Upper lobe of left lung (tissue), 6 donors: ENCODE results near the gene CCDC178. TPM values are rescaled to one million over a fixed set of nuclear protein-coding genes. Genes with fewer than 3 reads are reported as not detected.

ENCODE experiments used
- ATAC-seq, 2 donors: fragments of 200-7000 bp; cut with Tn5 transposase; one replicate each; pipeline ENCODE4 v1.9.1; 2022; ENCODE audit warnings: mild to moderate bottlenecking in 2 of 2, moderate library complexity in 2 of 2; ENCODE audit not compliant: low FRiP score in 2 of 2
- DNase-seq, 2 donors: peaks; one replicate each; pipeline ENCODE4 v3.0.0-alpha.2; 2019 to 2020
- H3K27ac ChIP-seq, 4 donors: fragments of 200-600 bp; sonication (generic); one replicate each; pipeline ENCODE4 v1.5.1; 2016 to 2019
- H3K27me3 ChIP-seq, 4 donors: fragments of 200-600 bp; sonication (generic); one replicate each; pipeline ENCODE4 v1.5.1; 2017 to 2019
- H3K36me3 ChIP-seq, 4 donors: fragments of 200-600 bp; sonication (generic); one replicate each; pipeline ENCODE4 v1.5.1; 2016 to 2019
- H3K4me1 ChIP-seq, 4 donors: fragments of 200-600 bp; sonication (generic); one replicate each; pipeline ENCODE4 v1.5.1; 2018 to 2019
- H3K4me3 ChIP-seq, 4 donors: fragments of 200-600 bp; sonication (generic); one replicate each; pipeline ENCODE4 v1.5.1; 2017 to 2019; ENCODE audit warnings: mild to moderate bottlenecking in 2 of 4, moderate library complexity in 1 of 4
- H3K9me3 ChIP-seq, 4 donors: fragments of 200-600 bp; sonication (generic); one replicate each; pipeline ENCODE4 v1.5.1; 2018 to 2019
- EP300 ChIP-seq, 4 donors: sonication (generic); formaldehyde crosslinking; IDR thresholded peaks; one replicate each; pipeline ENCODE4 v1.5.1; 2017; ENCODE audit warnings: antibody characterized with exemption in 4 of 4, control low read depth in 2 of 4
- POLR2A ChIP-seq, 4 donors: fragments of 450-650 bp; IDR thresholded peaks; one replicate each; pipeline ENCODE4 v1.5.1; 2016 to 2017; ENCODE audit warnings: antibody characterized with exemption in 4 of 4, mild to moderate bottlenecking in 2 of 4
- POLR2AphosphoS5 ChIP-seq, 2 donors: sonication (generic); formaldehyde crosslinking; IDR thresholded peaks; one replicate each; pipeline ENCODE4 v1.5.1; 2017; ENCODE audit warnings: antibody characterized with exemption in 2 of 2
- WGBS, 2 donors: methylation state at CpG; one replicate each; pipeline ENCODE4 v1.1.5; 2017 to 2018; 5-methylcytosine and 5-hydroxymethylcytosine counted together
- total RNA-seq, 6 donors: library from RNA; depleted of rRNA in 4 of 6; stranded (reverse); fragments of >200 nt in 4 of 6; gene quantifications; one replicate each; pipeline versions ENCODE4 v1.1.0 to v1.2.1, GENCODE V29; 2016 to 2021
- TF ChIP-seq, protein P1 (sequence below), 6 experiments: fragments of 450-650 bp in 4 of 6; fragments of 200-600 bp in 2 of 6; sonication (generic) in 2 of 6; IDR thresholded peaks; one replicate each; pipeline ENCODE4 v1.5.1; 2016 to 2019; ENCODE audit warnings: antibody characterized with exemption in 6 of 6
- donor health status: DM: no; HTN: no; CAD: no; lungs with moderate emphysema.
- donor health status: DM: no; HTN: yes; CAD: no; lungs with severe emphysema.

Gene CCDC178
- total RNA-seq, 6 donors from 2014 or later: 0.89 to 1.4 TPM; not detected in 4

- H3K36me3 ChIP-seq: no peaks in the 10 kb centered on the region
- no peaks in the 10 kb centered on the region for H3K4me1 ChIP-seq
- TF ChIP-seq, protein P1, sequence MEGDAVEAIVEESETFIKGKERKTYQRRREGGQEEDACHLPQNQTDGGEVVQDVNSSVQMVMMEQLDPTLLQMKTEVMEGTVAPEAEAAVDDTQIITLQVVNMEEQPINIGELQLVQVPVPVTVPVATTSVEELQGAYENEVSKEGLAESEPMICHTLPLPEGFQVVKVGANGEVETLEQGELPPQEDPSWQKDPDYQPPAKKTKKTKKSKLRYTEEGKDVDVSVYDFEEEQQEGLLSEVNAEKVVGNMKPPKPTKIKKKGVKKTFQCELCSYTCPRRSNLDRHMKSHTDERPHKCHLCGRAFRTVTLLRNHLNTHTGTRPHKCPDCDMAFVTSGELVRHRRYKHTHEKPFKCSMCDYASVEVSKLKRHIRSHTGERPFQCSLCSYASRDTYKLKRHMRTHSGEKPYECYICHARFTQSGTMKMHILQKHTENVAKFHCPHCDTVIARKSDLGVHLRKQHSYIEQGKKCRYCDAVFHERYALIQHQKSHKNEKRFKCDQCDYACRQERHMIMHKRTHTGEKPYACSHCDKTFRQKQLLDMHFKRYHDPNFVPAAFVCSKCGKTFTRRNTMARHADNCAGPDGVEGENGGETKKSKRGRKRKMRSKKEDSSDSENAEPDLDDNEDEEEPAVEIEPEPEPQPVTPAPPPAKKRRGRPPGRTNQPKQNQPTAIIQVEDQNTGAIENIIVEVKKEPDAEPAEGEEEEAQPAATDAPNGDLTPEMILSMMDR (IDR thresholded peaks at IDR 0.05): no peak
- TF ChIP-seq POLR2A (IDR thresholded peaks at IDR 0.05) (no peak), POLR2AphosphoS5 (IDR thresholded peaks at IDR 0.05) (no peak), EP300 (IDR thresholded peaks at IDR 0.05) (no peak)
- no peak overlapping the region for H3K27ac ChIP-seq
- WGBS, 2 donors: 38 to 58% methylated on average over 1 of the region's 1 CpG
- ATAC-seq (no peak), DNase-seq (no peak)
- H3K9me3 ChIP-seq: no peaks in the 10 kb centered on the region
- H3K4me3 ChIP-seq: no peak overlapping the region
- H3K27me3 ChIP-seq: no peaks in the 10 kb centered on the region
These were observed 109.8 kb downstream of the CCDC178 start for GRCh38 chr18:33330711-33331110.

- TF ChIP-seq, protein P1 (IDR thresholded peaks at IDR 0.05): no peak
- TF ChIP-seq POLR2A (IDR thresholded peaks at IDR 0.05): no peak
- TF ChIP-seq EP300 (IDR thresholded peaks at IDR 0.05): no peak
- TF ChIP-seq POLR2AphosphoS5 (IDR thresholded peaks at IDR 0.05): no peak
These were observed 113.5 kb downstream of the CCDC178 start for GRCh38 chr18:33326975-33327374.

DNA sequence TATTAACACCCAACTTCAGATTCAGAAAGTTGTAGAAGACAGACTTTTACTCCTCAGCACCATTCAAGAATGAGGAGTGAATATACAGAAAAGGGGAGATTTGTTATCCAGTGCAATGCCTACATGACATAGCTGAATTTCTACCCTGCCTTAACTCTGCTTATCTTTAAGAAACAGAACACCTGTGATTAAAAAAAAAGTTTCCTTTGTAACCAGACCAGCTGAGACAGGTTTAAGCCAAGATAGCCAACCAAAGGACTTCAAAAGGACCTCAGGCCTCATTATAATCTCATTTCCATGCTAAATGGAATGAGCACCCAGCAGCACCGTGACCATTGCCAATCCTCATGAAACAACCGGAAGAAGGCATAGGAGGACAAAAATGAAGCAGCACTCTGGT, 122.9 kb downstream of the CCDC178 start:
- Histone ChIP-seq H3K9me3 (peaks cover 0 to 7% (median 0%) of the 10 kb centered on the region in 4 donors), H3K4me3 (no peak overlapping the region), H3K36me3 (no peaks in the 10 kb centered on the region), H3K27ac (no peak overlapping the region), H3K27me3 (no peaks in the 10 kb centered on the region), H3K4me1 (no peaks in the 10 kb centered on the region)
- ATAC-seq (no peak), DNase-seq (no peak)
- TF ChIP-seq, protein P1 (IDR thresholded peaks at IDR 0.05): no peak
- TF ChIP-seq POLR2AphosphoS5 (IDR thresholded peaks at IDR 0.05) (no peak), POLR2A (IDR thresholded peaks at IDR 0.05) (no peak), EP300 (IDR thresholded peaks at IDR 0.05) (no peak)
- WGBS, 2 donors: 93 to 98% methylated on average over 2 of the region's 2 CpGs

More at GRCh38 chr18:33326975-33327374, 113.5 kb downstream of the CCDC178 start:
- H3K4me1 ChIP-seq: no peaks in the 10 kb centered on the region
- no peaks in the 10 kb centered on the region for H3K27me3 ChIP-seq
- no peak overlapping the region for H3K4me3 ChIP-seq
- DNase-seq: no peak
- no peak for ATAC-seq
- no peaks in the 10 kb centered on the region for H3K9me3 ChIP-seq
- 69 to 73% methylated on average over 4 of the region's 4 CpGs for WGBS, 2 donors
- no peaks in the 10 kb centered on the region for H3K36me3 ChIP-seq
- no peak overlapping the region for H3K27ac ChIP-seq

GRCh38 chr18:33316146-33316587, 124.4 kb downstream of the CCDC178 start:
- Histone ChIP-seq H3K27ac (no peak overlapping the region), H3K4me1 (no peaks in the 10 kb centered on the region), H3K4me3 (no peak overlapping the region), H3K9me3 (peaks cover 0 to 7% (median 0%) of the 10 kb centered on the region in 4 donors), H3K36me3 (no peaks in the 10 kb centered on the region), H3K27me3 (no peaks in the 10 kb centered on the region)
- DNase-seq (peak in 1 of 2 donors; percentile 74), ATAC-seq (no peak)
- 97 to 99% methylated on average over 16 to 29 of the region's 33 CpGs for WGBS, 2 donors
- TF ChIP-seq, protein P1 (IDR thresholded peaks at IDR 0.05): no peak
- TF ChIP-seq EP300 (IDR thresholded peaks at IDR 0.05) (no peak), POLR2AphosphoS5 (IDR thresholded peaks at IDR 0.05) (no peak), POLR2A (IDR thresholded peaks at IDR 0.05) (no peak)

DNA sequence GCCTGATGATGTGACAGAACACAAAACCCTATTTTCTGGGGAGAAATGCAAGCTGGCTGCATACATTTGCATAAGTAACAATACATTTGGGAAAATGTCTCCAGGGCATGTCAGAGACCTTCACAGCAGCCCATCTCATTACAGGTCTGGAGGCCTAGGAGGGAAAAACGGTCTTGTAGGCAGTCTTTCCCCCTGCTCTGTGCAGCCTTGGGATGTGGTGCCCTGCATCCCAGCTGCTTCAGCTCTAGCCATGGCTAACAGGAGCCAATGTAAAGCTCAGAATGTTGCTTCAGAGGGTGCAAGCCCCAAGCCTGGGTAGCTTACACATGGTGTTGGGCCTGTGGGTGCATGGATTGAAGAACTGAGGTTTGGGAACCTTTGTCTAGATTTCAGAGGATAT, 133.0 kb downstream of the CCDC178 start:
- TF ChIP-seq POLR2AphosphoS5 (IDR thresholded peaks at IDR 0.05): no peak
- TF ChIP-seq, protein P1 (IDR thresholded peaks at IDR 0.05): no peak
- no peak for TF ChIP-seq EP300 (IDR thresholded peaks at IDR 0.05)
- no peak for TF ChIP-seq POLR2A (IDR thresholded peaks at IDR 0.05)
- Histone ChIP-seq H3K4me1 (no peaks in the 10 kb centered on the region), H3K27ac (no peak overlapping the region), H3K27me3 (no peaks in the 10 kb centered on the region), H3K4me3 (no peak overlapping the region), H3K36me3 (no peaks in the 10 kb centered on the region), H3K9me3 (no peaks in the 10 kb centered on the region)
- WGBS, 2 donors: 80 to 89% methylated on average over 1 of the region's 1 CpG
- DNase-seq: no peak
- ATAC-seq: no peak
